ENCODE data around the gene RDH13.
"Not testable (repeated sequence)": the region's sequence is repeated elsewhere in the genome, so short reads cannot be mapped to it uniquely, and the experiment has no call there.

The RDH13 gene

DNA sequence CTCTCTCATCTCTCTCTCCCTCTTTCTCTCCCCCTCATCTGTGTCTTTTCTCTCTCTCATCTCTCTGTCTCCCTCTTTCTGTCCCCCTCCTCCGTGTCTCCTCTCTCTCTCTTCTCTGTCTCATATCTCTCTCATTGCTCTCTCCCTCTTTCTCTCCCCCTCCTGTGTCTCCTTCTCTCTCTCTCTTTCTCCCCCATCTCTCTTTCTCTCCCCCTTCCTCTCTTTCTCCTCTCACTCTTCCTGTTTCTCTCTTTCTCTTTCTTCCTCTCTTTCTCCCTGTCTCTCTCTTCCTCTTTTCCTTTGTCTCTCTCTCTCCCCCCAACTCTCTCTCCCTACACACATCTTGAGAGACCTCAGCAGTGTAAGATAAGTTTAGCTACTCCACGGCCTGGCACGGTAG, 4.9 kb upstream of the RDH13 start:
- Histone ChIP-seq H3K4me1 (ENCODE audit: control insufficient read depth in 5 of 5, insufficient read depth in 5 of 5, low read length in 5 of 5) (peaks cover 0 to 7% (median 5%) of the 10 kb centered on the region in 5 donors), H3K9me3 (ENCODE audit: control insufficient read depth in 5 of 5, low read length in 5 of 5) (peaks cover 0 to 10% (median 5%) of the 10 kb centered on the region in 5 donors), H3K9ac (ENCODE audit: low read length in 5 of 5) (no peak overlapping the region), H3K36me3 (ENCODE audit: control insufficient read depth in 5 of 5, insufficient read depth in 5 of 5, low read length in 5 of 5) (no peaks in the 10 kb centered on the region), H3K4me3 (ENCODE audit: low read depth in 1 of 5, low read length in 5 of 5) (no peak overlapping the region), H3K27ac (ENCODE audit: low read depth, low read length) (no peak overlapping the region), H3K27me3 (ENCODE audit: control insufficient read depth in 5 of 5, insufficient read depth in 4 of 5, low read length in 5 of 5) (peaks cover 15 to 54% (median 27%) of the 10 kb centered on the region in 5 donors)

DNA sequence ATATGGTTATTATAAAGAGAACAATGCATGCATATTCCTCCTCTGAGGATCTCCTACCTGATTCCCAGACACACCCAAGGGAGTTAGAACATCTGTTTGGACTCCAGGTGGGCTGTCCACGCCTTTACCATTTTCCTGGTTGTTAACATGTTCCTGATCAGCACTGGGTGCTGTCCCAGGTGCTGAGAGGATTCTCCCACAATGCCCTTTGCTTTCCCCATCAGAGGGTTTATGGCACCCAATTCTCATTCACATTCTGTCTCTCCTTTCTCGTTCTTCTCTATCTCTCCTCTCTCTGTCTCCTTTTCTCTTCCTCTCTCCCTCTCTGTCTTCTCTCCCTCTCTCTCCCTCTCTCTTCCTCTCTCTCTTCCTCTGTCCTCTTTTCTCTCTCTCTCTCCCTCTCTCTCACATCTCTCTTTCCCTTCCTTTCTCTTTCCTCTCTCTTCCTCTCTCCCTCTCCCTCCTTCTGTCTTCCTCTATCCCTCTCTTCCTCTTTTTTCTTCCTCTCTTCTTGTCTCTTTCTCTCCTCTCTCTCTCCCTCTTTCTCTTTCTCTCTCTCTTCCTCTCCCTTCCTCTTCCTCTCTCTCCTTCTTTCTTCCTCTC, 3.3 kb upstream of the RDH13 start:
- no peak overlapping the region for H3K4me3 ChIP-seq (ENCODE audit: low read depth in 1 of 5, low read length in 5 of 5)
- H3K9ac ChIP-seq (ENCODE audit: low read length in 5 of 5) = no peak overlapping the region
- peaks cover 0 to 21% (median 14%) of the 10 kb centered on the region in 5 donors for H3K4me1 ChIP-seq (ENCODE audit: control insufficient read depth in 5 of 5, insufficient read depth in 5 of 5, low read length in 5 of 5)
- peaks cover 0 to 5% (median 0%) of the 10 kb centered on the region in 5 donors for H3K9me3 ChIP-seq (ENCODE audit: control insufficient read depth in 5 of 5, low read length in 5 of 5)
- no peak overlapping the region for H3K27ac ChIP-seq (ENCODE audit: low read depth, low read length)
- no peaks in the 10 kb centered on the region for H3K36me3 ChIP-seq (ENCODE audit: control insufficient read depth in 5 of 5, insufficient read depth in 5 of 5, low read length in 5 of 5)
- peaks cover 14 to 39% (median 19%) of the 10 kb centered on the region in 5 donors for H3K27me3 ChIP-seq (ENCODE audit: control insufficient read depth in 5 of 5, insufficient read depth in 4 of 5, low read length in 5 of 5)

DNA sequence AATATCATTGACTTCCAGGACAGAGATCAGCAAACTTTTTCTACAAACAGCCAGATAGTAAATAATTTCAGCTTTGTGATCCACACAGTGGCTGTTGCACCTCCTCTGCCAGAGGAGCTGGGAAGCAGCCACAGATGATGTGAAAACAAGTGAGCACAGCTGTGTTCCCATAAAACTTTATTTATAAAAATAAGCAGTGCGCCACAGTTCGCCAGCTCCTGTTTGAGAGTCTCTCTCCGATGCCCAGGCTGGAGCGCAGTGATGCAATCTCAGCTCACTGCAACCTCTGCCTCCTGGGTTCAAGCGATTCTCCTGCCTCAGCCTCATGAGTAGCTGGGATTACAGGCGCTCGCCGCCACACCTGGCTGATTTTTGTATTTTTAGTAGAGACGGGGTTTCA, 2.6 kb upstream of the RDH13 start:
- not testable (repeated sequence) for H3K27ac ChIP-seq (ENCODE audit: low read depth, low read length); H3K9ac ChIP-seq (ENCODE audit: low read length in 5 of 5); H3K36me3 ChIP-seq (ENCODE audit: control insufficient read depth in 5 of 5, insufficient read depth in 5 of 5, low read length in 5 of 5); H3K4me3 ChIP-seq (ENCODE audit: low read depth in 1 of 5, low read length in 5 of 5); H3K9me3 ChIP-seq (ENCODE audit: control insufficient read depth in 5 of 5, low read length in 5 of 5)
- H3K27me3 ChIP-seq (ENCODE audit: control insufficient read depth in 5 of 5, insufficient read depth in 4 of 5, low read length in 5 of 5) = peaks cover 10 to 33% (median 15%) of the 10 kb centered on the region in 5 donors
- H3K4me1 ChIP-seq (ENCODE audit: control insufficient read depth in 5 of 5, insufficient read depth in 5 of 5, low read length in 5 of 5) = peaks cover 0 to 21% (median 14%) of the 10 kb centered on the region in 5 donors

DNA sequence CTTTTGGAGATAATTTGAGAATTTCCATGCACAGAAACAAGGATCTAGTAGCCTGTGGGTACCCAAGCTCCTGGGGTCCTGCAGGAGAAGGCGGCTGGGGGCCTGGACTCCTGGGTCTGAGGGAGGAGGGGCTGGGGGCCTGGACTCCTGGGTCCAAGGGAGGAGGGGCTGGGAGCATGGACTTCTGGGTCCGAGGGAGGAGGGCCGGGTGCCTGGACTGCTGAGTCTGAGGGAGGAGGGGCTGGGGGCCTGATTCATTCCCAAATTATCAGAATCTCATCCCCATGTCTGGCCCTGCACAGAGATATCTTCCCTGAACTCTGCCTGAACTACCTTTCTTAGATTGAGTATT, 520 bp upstream of the RDH13 start:
- H3K27me3 ChIP-seq (ENCODE audit: control insufficient read depth in 5 of 5, insufficient read depth in 4 of 5, low read length in 5 of 5) = peaks cover 0 to 18% (median 5%) of the 10 kb centered on the region in 5 donors
- no peaks in the 10 kb centered on the region for H3K9me3 ChIP-seq (ENCODE audit: control insufficient read depth in 5 of 5, low read length in 5 of 5)
- H3K4me3 ChIP-seq (ENCODE audit: low read depth in 1 of 5, low read length in 5 of 5) = peak overlapping the region; percentile 59 to 88 (median 77)
- peaks cover 0 to 8% (median 7%) of the 10 kb centered on the region in 5 donors for H3K36me3 ChIP-seq (ENCODE audit: control insufficient read depth in 5 of 5, insufficient read depth in 5 of 5, low read length in 5 of 5)
- H3K9ac ChIP-seq (ENCODE audit: low read length in 5 of 5) = no peak overlapping the region
- peaks cover 0 to 15% (median 9%) of the 10 kb centered on the region in 5 donors for H3K4me1 ChIP-seq (ENCODE audit: control insufficient read depth in 5 of 5, insufficient read depth in 5 of 5, low read length in 5 of 5)
- H3K27ac ChIP-seq (ENCODE audit: low read depth, low read length) = no peak overlapping the region

DNA sequence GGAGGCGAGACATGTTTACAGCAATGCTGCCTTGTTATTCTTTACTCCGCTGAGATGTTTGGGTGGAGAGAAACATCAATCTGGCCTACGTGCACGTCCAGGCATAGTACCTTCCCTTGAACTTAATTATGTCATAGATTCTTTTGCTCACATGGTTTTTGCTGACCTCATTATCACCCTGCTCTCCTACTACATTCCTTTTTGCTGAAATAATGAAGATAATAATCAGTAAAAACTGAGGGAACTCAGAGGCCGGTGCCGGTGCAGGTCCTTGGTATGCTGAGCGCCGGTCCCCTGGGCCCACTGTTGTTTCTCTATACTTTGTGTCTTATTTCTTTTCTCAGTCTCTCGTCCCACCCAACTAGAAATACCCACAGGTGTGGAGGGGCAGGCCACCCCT, 2.7 kb downstream of the RDH13 start:
- not testable (repeated sequence) for H3K27ac ChIP-seq (ENCODE audit: low read depth, low read length); H3K9me3 ChIP-seq (ENCODE audit: control insufficient read depth in 5 of 5, low read length in 5 of 5); H3K27me3 ChIP-seq (ENCODE audit: control insufficient read depth in 5 of 5, insufficient read depth in 4 of 5, low read length in 5 of 5)

DNA sequence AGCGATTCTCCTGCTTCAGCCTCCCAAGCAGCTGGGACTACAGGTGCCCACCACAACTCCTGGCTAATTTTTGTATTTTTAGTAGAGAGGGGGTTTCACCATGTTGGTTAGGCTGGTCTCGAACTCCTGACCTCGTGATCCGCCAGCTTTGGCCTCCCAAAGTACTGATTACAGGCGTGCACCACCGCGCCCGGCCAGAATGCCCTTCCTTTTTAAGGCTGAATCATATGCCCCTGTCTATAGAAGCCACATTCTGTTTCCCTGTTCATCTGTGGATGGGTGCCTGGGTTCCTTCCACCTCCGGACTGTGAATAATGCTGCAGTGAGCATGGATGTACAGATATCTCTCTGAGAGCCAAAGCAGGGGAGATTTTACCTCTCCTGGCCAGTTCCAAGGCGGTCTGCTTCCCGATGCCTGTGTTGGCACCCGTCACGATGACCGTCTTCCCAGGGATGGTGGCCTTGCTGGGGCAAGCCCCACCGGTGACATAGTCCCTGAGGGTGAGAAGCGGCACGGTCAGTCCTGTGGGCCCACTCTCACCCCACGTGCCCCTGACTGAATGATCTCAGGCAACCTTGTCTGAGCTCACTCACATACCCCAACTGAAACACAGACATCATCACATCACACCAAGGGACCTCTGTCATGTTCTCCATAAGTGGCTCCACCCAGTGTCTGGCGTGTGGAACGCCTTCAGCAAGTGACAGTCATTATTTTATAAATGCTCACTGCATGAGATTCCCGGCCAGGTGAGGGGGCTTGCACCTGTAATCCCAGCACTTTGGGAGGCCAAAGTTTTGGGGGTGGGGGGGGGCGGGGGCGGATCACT, 4.0 kb downstream of the RDH13 start:
- Histone ChIP-seq H3K27me3 (ENCODE audit: control insufficient read depth in 5 of 5, insufficient read depth in 4 of 5, low read length in 5 of 5) (no peaks in the 10 kb centered on the region), H3K27ac (ENCODE audit: low read depth, low read length) (no peak overlapping the region), H3K4me3 (ENCODE audit: low read depth in 1 of 5, low read length in 5 of 5) (no peak overlapping the region), H3K9me3 (ENCODE audit: control insufficient read depth in 5 of 5, low read length in 5 of 5) (no peaks in the 10 kb centered on the region), H3K9ac (ENCODE audit: low read length in 5 of 5) (no peak overlapping the region), H3K36me3 (ENCODE audit: control insufficient read depth in 5 of 5, insufficient read depth in 5 of 5, low read length in 5 of 5) (peaks cover 8 to 49% (median 39%) of the 10 kb centered on the region in 5 donors), H3K4me1 (ENCODE audit: control insufficient read depth in 5 of 5, insufficient read depth in 5 of 5, low read length in 5 of 5) (peaks cover 0 to 15% (median 9%) of the 10 kb centered on the region in 5 donors)

More for the DNA sequence above, 2.7 kb downstream of the RDH13 start:
- not testable (repeated sequence) for H3K9ac ChIP-seq (ENCODE audit: low read length in 5 of 5); H3K4me3 ChIP-seq (ENCODE audit: low read depth in 1 of 5, low read length in 5 of 5)
- H3K36me3 ChIP-seq (ENCODE audit: control insufficient read depth in 5 of 5, insufficient read depth in 5 of 5, low read length in 5 of 5) = peaks cover 5 to 37% (median 31%) of the 10 kb centered on the region in 5 donors
- peaks cover 0 to 15% (median 9%) of the 10 kb centered on the region in 5 donors for H3K4me1 ChIP-seq (ENCODE audit: control insufficient read depth in 5 of 5, insufficient read depth in 5 of 5, low read length in 5 of 5)

DNA sequence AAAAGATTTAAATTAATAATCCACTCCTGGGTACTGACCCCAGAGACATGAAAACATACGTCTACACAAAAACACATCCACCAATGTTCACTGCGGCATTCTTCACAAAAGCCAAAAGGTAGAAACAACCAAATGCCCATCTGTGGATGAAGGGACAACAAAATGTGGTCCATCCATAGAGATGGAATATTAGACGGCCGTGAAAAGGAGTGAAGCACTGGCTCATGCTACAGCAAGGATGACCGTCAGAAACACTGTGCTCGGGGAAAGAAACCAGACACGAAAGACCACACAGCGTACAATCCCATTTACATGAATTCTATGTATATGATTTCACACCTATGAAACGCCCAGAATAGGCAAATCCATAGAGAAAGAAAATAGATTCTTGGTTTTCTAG, 6.1 kb downstream of the RDH13 start:
- Histone ChIP-seq H3K4me3 (ENCODE audit: low read depth in 1 of 5, low read length in 5 of 5) (no peak overlapping the region), H3K9me3 (ENCODE audit: control insufficient read depth in 5 of 5, low read length in 5 of 5) (no peaks in the 10 kb centered on the region), H3K4me1 (ENCODE audit: control insufficient read depth in 5 of 5, insufficient read depth in 5 of 5, low read length in 5 of 5) (peaks cover 0 to 4% (median 0%) of the 10 kb centered on the region in 5 donors), H3K27me3 (ENCODE audit: control insufficient read depth in 5 of 5, insufficient read depth in 4 of 5, low read length in 5 of 5) (no peaks in the 10 kb centered on the region), H3K27ac (ENCODE audit: low read depth, low read length) (no peak overlapping the region), H3K36me3 (ENCODE audit: control insufficient read depth in 5 of 5, insufficient read depth in 5 of 5, low read length in 5 of 5) (peaks cover 8 to 63% (median 50%) of the 10 kb centered on the region in 5 donors), H3K9ac (ENCODE audit: low read length in 5 of 5) (no peak overlapping the region)

DNA sequence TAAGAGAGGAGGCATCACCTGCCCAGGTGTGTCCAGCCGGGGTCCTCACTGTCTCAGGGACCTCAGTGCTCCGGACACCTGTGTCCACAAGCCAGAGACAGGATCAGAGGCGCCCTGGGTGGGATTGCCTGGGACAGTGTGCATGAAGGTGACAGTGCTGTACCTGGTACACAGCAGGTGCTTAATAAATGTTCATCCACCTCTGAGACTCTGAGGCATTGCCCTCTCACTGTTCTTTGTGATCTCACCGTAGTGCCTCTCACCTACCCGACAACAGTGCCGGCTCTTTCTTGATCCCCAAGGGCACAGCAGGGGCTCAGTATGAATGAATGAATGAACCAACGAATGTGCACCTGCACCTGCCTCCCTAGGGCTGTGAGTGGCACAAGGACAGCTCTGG, 9.2 kb downstream of the RDH13 start:
- no peaks in the 10 kb centered on the region for H3K27me3 ChIP-seq (ENCODE audit: control insufficient read depth in 5 of 5, insufficient read depth in 4 of 5, low read length in 5 of 5)
- H3K27ac ChIP-seq (ENCODE audit: low read depth, low read length) = no peak overlapping the region
- H3K4me3 ChIP-seq (ENCODE audit: low read depth in 1 of 5, low read length in 5 of 5) = no peak overlapping the region
- H3K9ac ChIP-seq (ENCODE audit: low read length in 5 of 5) = no peak overlapping the region
- no peaks in the 10 kb centered on the region for H3K4me1 ChIP-seq (ENCODE audit: control insufficient read depth in 5 of 5, insufficient read depth in 5 of 5, low read length in 5 of 5)
- H3K9me3 ChIP-seq (ENCODE audit: control insufficient read depth in 5 of 5, low read length in 5 of 5) = no peaks in the 10 kb centered on the region
- peaks cover 8 to 84% (median 61%) of the 10 kb centered on the region in 5 donors for H3K36me3 ChIP-seq (ENCODE audit: control insufficient read depth in 5 of 5, insufficient read depth in 5 of 5, low read length in 5 of 5)

DNA sequence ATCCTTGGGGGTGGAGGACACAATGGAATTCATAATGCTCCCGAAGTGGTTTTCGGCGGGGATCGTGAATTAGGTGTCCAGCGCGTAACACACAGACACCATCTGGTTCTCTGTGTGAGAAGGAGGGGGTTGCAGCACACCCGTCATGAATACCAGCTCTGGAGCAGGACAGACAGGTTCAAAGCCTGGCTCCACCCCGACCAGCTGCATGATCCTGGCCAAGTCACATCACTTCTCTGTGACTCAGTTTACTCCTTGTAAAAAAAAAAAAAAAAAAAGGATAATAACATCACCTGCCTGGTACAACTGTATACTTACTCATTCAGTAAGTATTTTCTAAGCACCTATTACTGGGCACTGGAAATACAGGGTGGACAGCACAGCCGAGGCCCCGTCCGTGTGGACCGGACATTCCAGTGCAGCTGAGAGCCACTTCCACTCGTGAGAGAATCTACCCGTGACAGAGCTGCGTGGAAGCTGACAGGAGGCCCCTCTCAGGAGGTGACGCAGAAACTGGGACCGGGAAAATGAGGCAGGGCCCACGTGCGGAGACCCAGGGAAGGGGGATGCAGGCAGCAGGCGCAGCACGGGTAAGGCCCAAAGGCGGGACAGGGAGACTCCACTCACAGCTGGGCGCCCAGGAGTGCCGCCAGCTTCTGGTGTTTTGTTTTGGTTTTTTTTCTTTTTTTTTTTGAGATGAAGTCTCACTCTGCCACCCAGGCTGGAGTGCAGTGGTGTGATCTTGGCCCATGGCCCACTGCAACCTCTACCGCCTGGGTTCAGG, 12.0 kb downstream of the RDH13 start:
- no peaks in the 10 kb centered on the region for H3K4me1 ChIP-seq (ENCODE audit: control insufficient read depth in 5 of 5, insufficient read depth in 5 of 5, low read length in 5 of 5)
- H3K4me3 ChIP-seq (ENCODE audit: low read depth in 1 of 5, low read length in 5 of 5) = no peak overlapping the region
- no peak overlapping the region for H3K27ac ChIP-seq (ENCODE audit: low read depth, low read length)
- H3K36me3 ChIP-seq (ENCODE audit: control insufficient read depth in 5 of 5, insufficient read depth in 5 of 5, low read length in 5 of 5) = peaks cover 3 to 84% (median 65%) of the 10 kb centered on the region in 5 donors
- no peak overlapping the region for H3K9ac ChIP-seq (ENCODE audit: low read length in 5 of 5)
- H3K27me3 ChIP-seq (ENCODE audit: control insufficient read depth in 5 of 5, insufficient read depth in 4 of 5, low read length in 5 of 5) = no peaks in the 10 kb centered on the region
- H3K9me3 ChIP-seq (ENCODE audit: control insufficient read depth in 5 of 5, low read length in 5 of 5) = no peaks in the 10 kb centered on the region

All from subcutaneous abdominal adipose tissue (tissue), 5 donors.